Activated CD8-positive, alpha-beta T cell treated with anti-CD3 and anti-CD28 coated beads for 36 hours (primary cell): ENCODE data around the gene FURIN. TPM values are rescaled to one million over a fixed set of nuclear protein-coding genes. Genes with fewer than 3 reads are reported as not detected.
A peak's percentile ranks its signal among the peaks of the same experiment; 100 is the strongest.

Experiments
- ATAC-seq: fragments of 200-7000 bp; cut with Tn5 transposase; one replicate; pipeline ENCODE4 v1.10.0; 2021; ENCODE audit warnings: mild to moderate bottlenecking, moderate library complexity
- CTCF ChIA-PET: fragments of 350-600 bp; sonication (Branson Sonifier 250); formaldehyde crosslinking; loops from one replicate; lab custom pipeline; 2021; ENCODE audit warnings: antibody characterized with exemption; lab: Charles Lee
- POLR2A ChIA-PET: fragments of 350-600 bp; sonication (Branson Sonifier 250); formaldehyde crosslinking; loops from one replicate; lab custom pipeline; 2021; ENCODE audit warnings: antibody characterized with exemption; lab: Charles Lee
- DNase-seq: peaks from one replicate; pipeline ENCODE4 v3.0.0-alpha.2; 2020
- H3K27ac Mint-ChIP-seq: one replicate; pipeline ENCODE4 v1.8.0; 2021; ENCODE audit warnings: mild to moderate bottlenecking, mixed read lengths
- H3K27me3 Mint-ChIP-seq: one replicate; pipeline ENCODE4 v1.8.0; 2021; ENCODE audit warnings: mixed read lengths
- H3K36me3 Mint-ChIP-seq: one replicate; pipeline ENCODE4 v1.8.0; 2021; ENCODE audit warnings: low read depth, mixed read lengths
- H3K4me1 Mint-ChIP-seq: one replicate; pipeline ENCODE4 v1.8.0; 2021; ENCODE audit warnings: low read depth, mixed read lengths
- H3K4me3 Mint-ChIP-seq: one replicate; pipeline ENCODE4 v1.8.0; 2021; ENCODE audit warnings: mild to moderate bottlenecking, moderate library complexity, mixed read lengths
- H3K9me3 Mint-ChIP-seq: one replicate; pipeline ENCODE4 v1.8.0; 2021; ENCODE audit warnings: mixed read lengths
- intact Hi-C: fragments of 100-400 bp; cut with micrococcal nuclease; formaldehyde crosslinking; loops from one replicate; pipeline ENCODE4 v1.10.0; 2022
- total RNA-seq, 2 experiments: library from RNA; stranded (reverse); gene quantifications; one replicate each; pipeline ENCODE4 v1.2.3, GENCODE V29; 2021
- TF ChIP-seq, protein P1 (sequence below): fragments of 200-600 bp; IDR thresholded peaks from one replicate; pipeline ENCODE4 v1.8.0; 2022; ENCODE audit warnings: antibody characterized with exemption, mild to moderate bottlenecking

The FURIN gene
- total RNA-seq, 2 experiments from 2014 or later: 111 to 117 TPM

DNA sequence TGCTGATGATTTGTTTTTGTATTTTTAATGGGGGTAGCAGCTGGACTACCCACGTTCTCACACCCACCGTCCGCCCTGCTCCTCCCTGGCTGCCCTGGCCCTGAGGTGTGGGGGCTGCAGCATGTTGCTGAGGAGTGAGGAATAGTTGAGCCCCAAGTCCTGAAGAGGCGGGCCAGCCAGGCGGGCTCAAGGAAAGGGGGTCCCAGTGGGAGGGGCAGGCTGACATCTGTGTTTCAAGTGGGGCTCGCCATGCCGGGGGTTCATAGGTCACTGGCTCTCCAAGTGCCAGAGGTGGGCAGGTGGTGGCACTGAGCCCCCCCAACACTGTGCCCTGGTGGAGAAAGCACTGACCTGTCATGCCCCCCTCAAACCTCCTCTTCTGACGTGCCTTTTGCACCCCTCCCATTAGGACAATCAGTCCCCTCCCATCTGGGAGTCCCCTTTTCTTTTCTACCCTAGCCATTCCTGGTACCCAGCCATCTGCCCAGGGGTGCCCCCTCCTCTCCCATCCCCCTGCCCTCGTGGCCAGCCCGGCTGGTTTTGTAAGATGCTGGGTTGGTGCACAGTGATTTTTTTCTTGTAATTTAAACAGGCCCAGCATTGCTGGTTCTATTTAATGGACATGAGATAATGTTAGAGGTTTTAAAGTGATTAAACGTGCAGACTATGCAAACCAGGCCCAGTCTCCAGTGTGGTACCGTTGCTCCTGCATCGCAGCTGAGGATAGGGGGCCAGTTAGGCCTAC, 14.6 kb downstream of the FURIN start:
- ATAC-seq (no peak), DNase-seq (no peak)
- peaks cover 24% of the 10 kb centered on the region for H3K36me3 Mint-ChIP-seq
- ChIA-PET CTCF (no interaction called here), POLR2A (interaction anchor here (1.3 to 1.9 kb wide), 2 partner anchors 10 to 21 kb away, joined by 4 to 8 read pairs; no protein-coding TSS in a partner anchor)
- no peak overlapping the region for H3K4me3 Mint-ChIP-seq
- intact Hi-C loops: no loop called here
- H3K27me3 Mint-ChIP-seq: peaks cover 5% of the 10 kb centered on the region
- no peaks in the 10 kb centered on the region for H3K9me3 Mint-ChIP-seq
- peaks cover 7% of the 10 kb centered on the region for H3K4me1 Mint-ChIP-seq
- TF ChIP-seq, protein P1, sequence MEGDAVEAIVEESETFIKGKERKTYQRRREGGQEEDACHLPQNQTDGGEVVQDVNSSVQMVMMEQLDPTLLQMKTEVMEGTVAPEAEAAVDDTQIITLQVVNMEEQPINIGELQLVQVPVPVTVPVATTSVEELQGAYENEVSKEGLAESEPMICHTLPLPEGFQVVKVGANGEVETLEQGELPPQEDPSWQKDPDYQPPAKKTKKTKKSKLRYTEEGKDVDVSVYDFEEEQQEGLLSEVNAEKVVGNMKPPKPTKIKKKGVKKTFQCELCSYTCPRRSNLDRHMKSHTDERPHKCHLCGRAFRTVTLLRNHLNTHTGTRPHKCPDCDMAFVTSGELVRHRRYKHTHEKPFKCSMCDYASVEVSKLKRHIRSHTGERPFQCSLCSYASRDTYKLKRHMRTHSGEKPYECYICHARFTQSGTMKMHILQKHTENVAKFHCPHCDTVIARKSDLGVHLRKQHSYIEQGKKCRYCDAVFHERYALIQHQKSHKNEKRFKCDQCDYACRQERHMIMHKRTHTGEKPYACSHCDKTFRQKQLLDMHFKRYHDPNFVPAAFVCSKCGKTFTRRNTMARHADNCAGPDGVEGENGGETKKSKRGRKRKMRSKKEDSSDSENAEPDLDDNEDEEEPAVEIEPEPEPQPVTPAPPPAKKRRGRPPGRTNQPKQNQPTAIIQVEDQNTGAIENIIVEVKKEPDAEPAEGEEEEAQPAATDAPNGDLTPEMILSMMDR: no peak
- H3K27ac Mint-ChIP-seq: no peak overlapping the region

DNA sequence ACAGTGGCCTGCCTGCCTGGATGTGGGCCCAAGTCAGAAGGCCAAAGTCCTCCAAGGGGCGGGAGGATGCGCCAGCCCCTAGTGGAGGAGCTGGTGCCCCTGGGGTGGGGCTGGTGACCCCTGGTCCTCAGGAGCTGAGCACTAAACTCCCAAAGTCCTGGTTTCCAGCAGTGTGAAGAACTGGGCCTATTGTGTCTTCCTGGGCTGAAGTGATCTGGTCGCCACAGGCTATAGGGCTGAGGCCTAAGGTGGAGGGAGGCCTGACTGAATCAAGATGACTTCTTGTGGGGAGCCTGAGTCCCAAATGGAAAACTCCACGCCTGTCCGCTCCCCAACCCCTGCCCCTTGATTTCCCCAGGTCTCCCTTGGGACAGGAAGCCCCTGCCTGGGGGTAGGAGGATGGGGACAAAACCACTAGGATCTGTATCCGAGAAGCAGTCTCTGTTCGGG, 15.2 kb downstream of the FURIN start:
- CTCF ChIA-PET: interaction anchor here (3.9 kb wide), 1 partner anchor 17 kb away, joined by 89 read pairs; the partner anchor contains the start of gene MAN2A2
- Mint-ChIP-seq H3K4me1 (peaks cover 7% of the 10 kb centered on the region), H3K27me3 (peaks cover 7% of the 10 kb centered on the region), H3K36me3 (peaks cover 21% of the 10 kb centered on the region), H3K4me3 (no peak overlapping the region), H3K27ac (no peak overlapping the region), H3K9me3 (no peaks in the 10 kb centered on the region)
- no peak for ATAC-seq
- TF ChIP-seq, protein P1: no peak
- no peak for DNase-seq
- intact Hi-C loops: no loop called here
- POLR2A ChIA-PET: interaction anchor here (1.0 kb wide), 1 partner anchor 121 kb away, joined by 3 read pairs; no protein-coding TSS in a partner anchor

DNA sequence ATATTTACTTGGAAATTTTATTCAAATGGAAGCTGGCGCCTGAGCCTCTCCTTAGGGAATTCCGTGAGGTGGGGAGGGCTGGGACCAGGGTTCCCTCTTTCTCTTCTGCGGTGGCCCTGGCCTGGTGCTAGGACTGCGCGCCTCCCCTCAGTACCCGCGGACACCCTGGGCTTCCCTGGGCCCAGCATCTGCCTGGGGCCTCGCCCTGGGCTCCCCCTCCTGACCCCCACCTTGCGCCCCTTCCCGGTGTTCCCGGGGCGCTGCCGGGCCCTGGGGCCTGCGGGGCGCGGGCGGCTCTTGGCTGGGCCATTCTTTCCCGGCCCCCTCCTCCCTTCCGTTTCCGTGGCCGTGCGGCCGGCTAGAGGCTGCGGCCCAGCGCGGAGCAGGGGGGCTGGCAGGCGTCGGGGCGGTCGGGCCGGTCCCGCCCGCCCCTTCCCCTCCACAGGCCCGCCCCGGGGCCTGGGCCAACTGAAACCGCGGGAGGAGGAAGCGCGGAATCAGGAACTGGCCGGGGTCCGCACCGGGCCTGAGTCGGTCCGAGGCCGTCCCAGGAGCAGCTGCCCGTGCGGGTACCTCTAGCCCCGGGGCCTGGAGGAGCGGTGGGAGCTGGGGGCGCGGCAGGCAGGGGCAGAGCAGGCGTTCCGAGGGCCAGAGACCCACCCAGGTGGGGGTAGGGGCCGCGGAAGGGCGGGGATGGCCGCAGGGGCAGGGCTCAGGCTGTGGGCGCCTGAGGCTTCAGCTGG, 15.8 kb downstream of the FURIN start, which contains the start of gene FES:
FES (plus strand) TSS at position 529 of the 743 bp plus-strand sequence. CDS start 542 bp downstream, outside the sequence.
- peaks cover 7% of the 10 kb centered on the region for H3K27me3 Mint-ChIP-seq
- H3K4me1 Mint-ChIP-seq: peaks cover 7% of the 10 kb centered on the region
- CTCF ChIA-PET: interaction anchor here (1.4 to 3.9 kb wide), 10 partner anchors 10 to 564 kb away, joined by 4 to 89 read pairs (median 19); partner anchors contain the start of gene MAN2A2
- peaks cover 18% of the 10 kb centered on the region for H3K36me3 Mint-ChIP-seq
- POLR2A ChIA-PET: interaction anchor here (1.0 to 1.5 kb wide), 3 partner anchors 48 to 121 kb away, joined by 3 to 5 read pairs (median 3); partner anchors contain the start of gene HDDC3
- no peak for DNase-seq
- TF ChIP-seq, protein P1: no peak
- no peak for ATAC-seq
- no peak within 1 kb of the TSS for H3K27ac Mint-ChIP-seq
- no peaks in the 10 kb centered on the region for H3K9me3 Mint-ChIP-seq
- intact Hi-C loops: no loop called here
- no peak within 1 kb of the TSS for H3K4me3 Mint-ChIP-seq

DNA sequence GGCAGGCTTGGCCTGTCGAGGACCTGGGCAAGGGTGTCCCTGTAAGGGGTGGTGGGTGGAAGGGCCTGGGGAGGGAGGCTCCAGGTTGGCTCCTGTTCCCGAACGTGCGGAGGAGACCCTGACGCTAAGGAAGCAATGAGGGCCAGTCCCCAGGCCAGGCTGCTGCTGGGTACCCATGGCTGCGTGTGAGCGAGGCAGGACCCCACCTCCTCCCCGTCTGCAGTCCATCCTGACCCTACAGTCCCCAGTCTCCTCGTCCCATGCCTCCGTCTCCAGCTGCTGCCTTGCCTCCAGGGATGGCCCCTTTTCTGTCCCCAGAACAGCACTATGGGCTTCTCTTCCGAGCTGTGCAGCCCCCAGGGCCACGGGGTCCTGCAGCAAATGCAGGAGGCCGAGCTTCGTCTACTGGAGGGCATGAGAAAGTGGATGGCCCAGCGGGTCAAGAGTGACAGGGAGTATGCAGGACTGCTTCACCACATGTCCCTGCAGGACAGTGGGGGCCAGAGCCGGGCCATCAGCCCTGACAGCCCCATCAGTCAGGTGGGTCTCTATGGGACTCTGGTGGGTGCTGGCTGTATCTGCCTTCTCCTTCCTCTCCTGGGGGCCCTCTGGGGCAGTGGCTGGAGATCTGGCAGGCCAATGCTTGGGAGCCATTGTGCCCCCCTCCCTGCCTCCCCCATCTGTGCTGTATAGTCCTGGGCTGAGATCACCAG, 16.5 kb downstream of the FURIN start:
- Mint-ChIP-seq H3K4me1 (peaks cover 7% of the 10 kb centered on the region), H3K36me3 (peaks cover 11% of the 10 kb centered on the region), H3K9me3 (no peaks in the 10 kb centered on the region), H3K27me3 (peaks cover 7% of the 10 kb centered on the region), H3K4me3 (no peak overlapping the region), H3K27ac (no peak overlapping the region)
- ATAC-seq (no peak), DNase-seq (peak; percentile 12)
- TF ChIP-seq, protein P1: no peak
- CTCF ChIA-PET: interaction anchor here (0.6 to 3.9 kb wide), 47 partner anchors 11 to 565 kb away, joined by 3 to 89 read pairs (median 8); partner anchors contain the start of genes FURIN, HDDC3, MAN2A2 and UNC45A
- POLR2A ChIA-PET: interaction anchor here (0.5 to 1.7 kb wide), 9 partner anchors 11 to 565 kb away, joined by 3 to 6 read pairs (median 4); partner anchors contain the start of genes HDDC3 and MAN2A2
- intact Hi-C loops: no loop called here
